ENCODE data around the gene CLCA2. TPM values are rescaled to one million over a fixed set of nuclear protein-coding genes. Genes with fewer than 3 reads are reported as not detected.

The CLCA2 gene
- polyA plus RNA-seq, 1 of the 3 experiments (the other 2 are of a cell fraction): 0.02 TPM

DNA sequence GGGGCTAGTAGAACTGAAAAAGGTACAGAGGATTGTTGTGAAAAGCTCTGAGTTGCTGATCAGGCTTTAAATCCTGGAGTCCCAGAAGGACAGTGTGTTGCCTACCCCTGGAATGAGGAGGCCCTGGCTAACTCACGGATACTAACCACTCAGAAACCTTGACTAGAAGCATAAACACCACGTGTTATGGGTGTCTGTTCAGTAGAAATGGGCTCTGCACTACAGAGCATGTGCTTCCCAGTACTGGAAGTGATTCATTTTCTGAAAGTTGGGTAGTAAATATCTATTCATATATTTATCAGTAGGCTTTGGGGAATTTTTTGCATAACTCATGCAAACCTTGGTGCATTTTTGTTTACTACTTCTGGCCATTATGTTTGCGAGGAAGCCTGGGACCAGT is 29.7 kb downstream of the CLCA2 start:
- no peak overlapping the region for H3K9ac ChIP-seq
- no peak for DNase-seq
- TF ChIP-seq TCF12 (IDR thresholded peaks at IDR 0.05) (no peak), USF2 (IDR thresholded peaks at IDR 0.05; ENCODE audit: borderline replicate concordance, low read depth, low read length) (no peak), MXI1 (IDR thresholded peaks at IDR 0.05; ENCODE audit: low read depth, low read length) (no peak), RCOR1 (IDR thresholded peaks at IDR 0.05; ENCODE audit: low read length) (no peak), RAD21 (IDR thresholded peaks at IDR 0.05; ENCODE audit: low read length) (no peak), FOXM1 (IDR thresholded peaks at IDR 0.05; ENCODE audit: low read depth) (no peak), ELF1 (IDR thresholded peaks at IDR 0.05) (no peak), RFX5 (IDR thresholded peaks at IDR 0.05; ENCODE audit: low read length) (no peak)
- TF ChIP-seq, protein P1, sequence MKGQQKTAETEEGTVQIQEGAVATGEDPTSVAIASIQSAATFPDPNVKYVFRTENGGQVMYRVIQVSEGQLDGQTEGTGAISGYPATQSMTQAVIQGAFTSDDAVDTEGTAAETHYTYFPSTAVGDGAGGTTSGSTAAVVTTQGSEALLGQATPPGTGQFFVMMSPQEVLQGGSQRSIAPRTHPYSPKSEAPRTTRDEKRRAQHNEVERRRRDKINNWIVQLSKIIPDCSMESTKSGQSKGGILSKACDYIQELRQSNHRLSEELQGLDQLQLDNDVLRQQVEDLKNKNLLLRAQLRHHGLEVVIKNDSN (IDR thresholded peaks at IDR 0.05; ENCODE audit: borderline replicate concordance, low read depth): no peak
- H3K27ac ChIP-seq (ENCODE audit: low read depth in 2 of 2, low read length in 1 of 2): no peak overlapping the region
- H3F3A ChIP-seq (replicated peaks; ENCODE audit: insufficient read depth): no peaks in the 10 kb centered on the region
- H3K4me3 ChIP-seq (ENCODE audit: low read depth in 2 of 2, low read length in 1 of 2): no peak overlapping the region
- no peak overlapping the region for H3K4me2 ChIP-seq
- H3K79me2 ChIP-seq (ENCODE audit: insufficient read depth): no peaks in the 10 kb centered on the region
- H3K27me3 ChIP-seq (ENCODE audit: insufficient read depth): no peaks in the 10 kb centered on the region
- no peaks in the 10 kb centered on the region for H3K9me3 ChIP-seq
- ChIA-PET POLR2A (no interaction called here), CTCF (interaction anchor here (1.0 kb wide), 1 partner anchor 20 kb away, joined by 3 read pairs; no protein-coding TSS in a partner anchor)
- no peaks in the 10 kb centered on the region for H3K9me2 ChIP-seq
- H4K20me1 ChIP-seq (ENCODE audit: insufficient read depth): no peaks in the 10 kb centered on the region
- no peaks in the 10 kb centered on the region for H3K4me1 ChIP-seq (ENCODE audit: control insufficient read depth in 1 of 2, insufficient read depth in 2 of 2, low read depth in 1 of 2, low read length in 1 of 2)
- 32% methylated on average over 3 of the region's 3 CpGs for WGBS (ENCODE audit: low lambda C conversion rate)
- H3K36me3 ChIP-seq (replicated peaks in 1 of 2; ENCODE audit: control insufficient read depth in 1 of 2, insufficient read depth in 2 of 2, low read length in 1 of 2): no peaks in the 10 kb centered on the region
- no peak overlapping the region for H2AFZ ChIP-seq (ENCODE audit: low read depth)

- H3K27ac ChIP-seq (ENCODE audit: low read depth in 2 of 2, low read length in 1 of 2): no peak overlapping the region
- H3K9me2 ChIP-seq: no peaks in the 10 kb centered on the region
- no peaks in the 10 kb centered on the region for H4K20me1 ChIP-seq (ENCODE audit: insufficient read depth)
- H3F3A ChIP-seq (replicated peaks; ENCODE audit: insufficient read depth): no peaks in the 10 kb centered on the region
- no peaks in the 10 kb centered on the region for H3K4me1 ChIP-seq (ENCODE audit: control insufficient read depth in 1 of 2, insufficient read depth in 2 of 2, low read depth in 1 of 2, low read length in 1 of 2)
- H3K4me3 ChIP-seq (ENCODE audit: low read depth in 2 of 2, low read length in 1 of 2): no peak overlapping the region
- DNase-seq: no peak
- no peak overlapping the region for H3K4me2 ChIP-seq
- H3K9ac ChIP-seq: no peak overlapping the region
- H2AFZ ChIP-seq (ENCODE audit: low read depth): no peak overlapping the region
- ChIA-PET CTCF (no interaction called here), POLR2A (no interaction called here)
- 33% methylated on average over 5 of the region's 5 CpGs for WGBS (ENCODE audit: low lambda C conversion rate)
- no peaks in the 10 kb centered on the region for H3K27me3 ChIP-seq (ENCODE audit: insufficient read depth)
- H3K36me3 ChIP-seq (replicated peaks in 1 of 2; ENCODE audit: control insufficient read depth in 1 of 2, insufficient read depth in 2 of 2, low read length in 1 of 2): no peaks in the 10 kb centered on the region
- H3K9me3 ChIP-seq: no peaks in the 10 kb centered on the region
- H3K79me2 ChIP-seq (ENCODE audit: insufficient read depth): no peaks in the 10 kb centered on the region
- TF ChIP-seq CHD2 (IDR thresholded peaks at IDR 0.05; ENCODE audit: low read length, partially characterized antibody): no peak
- no peak for TF ChIP-seq MEF2A (IDR thresholded peaks at IDR 0.05; ENCODE audit: borderline replicate concordance, low read depth)
- TF ChIP-seq, protein P2, sequence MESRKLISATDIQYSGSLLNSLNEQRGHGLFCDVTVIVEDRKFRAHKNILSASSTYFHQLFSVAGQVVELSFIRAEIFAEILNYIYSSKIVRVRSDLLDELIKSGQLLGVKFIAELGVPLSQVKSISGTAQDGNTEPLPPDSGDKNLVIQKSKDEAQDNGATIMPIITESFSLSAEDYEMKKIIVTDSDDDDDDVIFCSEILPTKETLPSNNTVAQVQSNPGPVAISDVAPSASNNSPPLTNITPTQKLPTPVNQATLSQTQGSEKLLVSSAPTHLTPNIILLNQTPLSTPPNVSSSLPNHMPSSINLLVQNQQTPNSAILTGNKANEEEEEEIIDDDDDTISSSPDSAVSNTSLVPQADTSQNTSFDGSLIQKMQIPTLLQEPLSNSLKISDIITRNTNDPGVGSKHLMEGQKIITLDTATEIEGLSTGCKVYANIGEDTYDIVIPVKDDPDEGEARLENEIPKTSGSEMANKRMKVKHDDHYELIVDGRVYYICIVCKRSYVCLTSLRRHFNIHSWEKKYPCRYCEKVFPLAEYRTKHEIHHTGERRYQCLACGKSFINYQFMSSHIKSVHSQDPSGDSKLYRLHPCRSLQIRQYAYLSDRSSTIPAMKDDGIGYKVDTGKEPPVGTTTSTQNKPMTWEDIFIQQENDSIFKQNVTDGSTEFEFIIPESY (IDR thresholded peaks at IDR 0.05; ENCODE audit: borderline replicate concordance, low read depth): no peak
- no peak for TF ChIP-seq SIN3A (IDR thresholded peaks at IDR 0.05; ENCODE audit: borderline replicate concordance, low read depth, low read length)
- no peak for TF ChIP-seq USF2 (IDR thresholded peaks at IDR 0.05; ENCODE audit: borderline replicate concordance, low read depth, low read length)
- no peak for TF ChIP-seq GABPA (IDR thresholded peaks at IDR 0.05; ENCODE audit: low read depth)
- TF ChIP-seq MAX (IDR thresholded peaks at IDR 0.05; ENCODE audit: low read depth): no peak
- TF ChIP-seq, protein P1 (IDR thresholded peaks at IDR 0.05; ENCODE audit: borderline replicate concordance, low read depth): no peak
- no peak for TF ChIP-seq RXRA (IDR thresholded peaks at IDR 0.05; ENCODE audit: borderline replicate concordance, low read depth)
- TF ChIP-seq JUND (IDR thresholded peaks at IDR 0.05): no peak
- TF ChIP-seq NRF1 (IDR thresholded peaks at IDR 0.05; ENCODE audit: low read depth, low read length): no peak
- TF ChIP-seq POLR2AphosphoS5 (IDR thresholded peaks at IDR 0.05; ENCODE audit: low read depth, low read length): no peak
- no peak for TF ChIP-seq TEAD4 (IDR thresholded peaks at IDR 0.05; ENCODE audit: borderline replicate concordance, insufficient read depth)
- no peak for TF ChIP-seq FOXJ3 (CRISPR knock-in tag; IDR thresholded peaks at IDR 0.05)
- no peak for TF ChIP-seq FOXM1 (IDR thresholded peaks at IDR 0.05; ENCODE audit: low read depth)
- TF ChIP-seq, protein P3, sequence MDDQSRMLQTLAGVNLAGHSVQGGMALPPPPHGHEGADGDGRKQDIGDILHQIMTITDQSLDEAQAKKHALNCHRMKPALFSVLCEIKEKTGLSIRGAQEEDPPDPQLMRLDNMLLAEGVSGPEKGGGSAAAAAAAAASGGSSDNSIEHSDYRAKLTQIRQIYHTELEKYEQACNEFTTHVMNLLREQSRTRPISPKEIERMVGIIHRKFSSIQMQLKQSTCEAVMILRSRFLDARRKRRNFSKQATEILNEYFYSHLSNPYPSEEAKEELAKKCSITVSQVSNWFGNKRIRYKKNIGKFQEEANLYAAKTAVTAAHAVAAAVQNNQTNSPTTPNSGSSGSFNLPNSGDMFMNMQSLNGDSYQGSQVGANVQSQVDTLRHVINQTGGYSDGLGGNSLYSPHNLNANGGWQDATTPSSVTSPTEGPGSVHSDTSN (IDR thresholded peaks at IDR 0.05): no peak
- no peak for TF ChIP-seq GATA2 (CRISPR knock-in tag; IDR thresholded peaks at IDR 0.05)
- TF ChIP-seq YY1 (IDR thresholded peaks at IDR 0.05; ENCODE audit: low read depth): no peak
Observed at GRCh38 chr1:86455073-86455472, 31.1 kb downstream of the CLCA2 start.

All from SK-N-SH (cell line).